Muscle layer of duodenum (tissue), 2 donors: ENCODE data around the gene P4HTM.
"Not testable (repeated sequence)": the region's sequence is repeated elsewhere in the genome, so short reads cannot be mapped to it uniquely, and the experiment has no call there.

Experiments used
- H3K27ac ChIP-seq: one replicate; pipeline ENCODE4 v1.7.0; 2013; ENCODE audit warnings: mild to moderate bottlenecking, low read length
- H3K27me3 ChIP-seq: one replicate; pipeline ENCODE4 v1.7.0; 2013; ENCODE audit warnings: low read depth, mild to moderate bottlenecking, control low read depth, low read length
- H3K36me3 ChIP-seq, 2 donors: one replicate each; pipeline ENCODE4 v1.7.0; 2013; ENCODE audit warnings: low read length in 2 of 2, control low read depth in 1 of 2, mild to moderate bottlenecking in 1 of 2; ENCODE audit not compliant: insufficient read depth in 2 of 2, control insufficient read depth in 1 of 2
- H3K4me1 ChIP-seq, 2 donors: one replicate each; pipeline ENCODE4 v1.7.0; 2013; ENCODE audit warnings: low read length in 2 of 2, mild to moderate bottlenecking in 2 of 2, control low read depth in 1 of 2, moderate library complexity in 1 of 2; ENCODE audit not compliant: insufficient read depth in 2 of 2, control insufficient read depth in 1 of 2
- H3K4me3 ChIP-seq, 2 donors: one replicate each; pipeline ENCODE4 v1.7.0; 2013; ENCODE audit warnings: low read length in 2 of 2, low read depth in 1 of 2, mild to moderate bottlenecking in 1 of 2
- H3K9me3 ChIP-seq, 2 donors: one replicate each; pipeline ENCODE4 v1.7.0; 2013; ENCODE audit warnings: low read length in 2 of 2, control low read depth in 1 of 2, mild to moderate bottlenecking in 1 of 2; ENCODE audit not compliant: control insufficient read depth in 1 of 2
- donor health status: healthy.

Gene P4HTM

DNA sequence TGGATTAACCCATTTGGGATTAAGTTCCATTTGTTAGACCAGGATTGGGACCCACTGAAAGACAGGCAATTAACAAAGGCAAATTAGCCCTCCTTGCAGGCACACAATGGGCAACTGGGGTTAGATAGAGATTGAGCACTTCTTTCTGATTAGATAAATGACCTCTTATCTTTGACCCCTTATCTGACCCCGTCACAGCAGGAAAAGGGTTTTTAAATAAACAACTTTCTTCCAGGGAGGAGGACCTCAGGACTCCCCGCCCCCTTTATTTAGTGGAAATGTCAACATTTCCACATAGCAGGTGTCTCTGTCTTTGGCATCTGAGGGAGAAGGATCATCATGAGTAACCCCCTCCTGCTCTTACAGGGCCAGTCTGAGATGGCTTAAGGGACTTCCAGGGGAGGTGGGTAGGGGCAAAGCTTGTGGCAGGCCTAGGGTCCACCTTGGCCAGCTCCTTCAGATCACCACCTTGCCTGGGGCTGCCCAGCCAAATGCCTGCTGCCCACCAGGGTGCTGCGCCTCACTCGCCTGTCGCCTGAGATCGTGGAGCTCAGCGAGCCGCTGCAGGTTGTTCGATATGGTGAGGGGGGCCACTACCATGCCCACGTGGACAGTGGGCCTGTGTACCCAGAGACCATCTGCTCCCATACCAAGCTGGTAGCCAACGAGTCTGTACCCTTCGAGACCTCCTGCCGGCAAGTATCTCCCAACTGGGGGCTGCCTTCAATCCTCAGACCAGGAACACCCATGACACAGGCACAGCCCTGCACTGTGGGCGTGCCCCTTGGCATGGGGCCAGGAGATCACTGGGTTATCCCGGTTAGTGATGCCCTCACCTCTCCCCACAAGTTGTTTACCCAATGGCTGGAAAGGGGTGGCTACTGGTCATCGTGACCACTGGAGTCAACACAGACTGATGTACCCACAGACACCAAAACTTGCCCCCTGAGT is 14.6 kb downstream of the P4HTM start:
- Histone ChIP-seq H3K4me1 (peaks cover 0 to 21% of the 10 kb centered on the region in 2 donors), H3K36me3 (no peaks in the 10 kb centered on the region), H3K27ac (no peak overlapping the region), H3K4me3 (no peak overlapping the region), H3K9me3 (no peaks in the 10 kb centered on the region), H3K27me3 (no peaks in the 10 kb centered on the region)

DNA sequence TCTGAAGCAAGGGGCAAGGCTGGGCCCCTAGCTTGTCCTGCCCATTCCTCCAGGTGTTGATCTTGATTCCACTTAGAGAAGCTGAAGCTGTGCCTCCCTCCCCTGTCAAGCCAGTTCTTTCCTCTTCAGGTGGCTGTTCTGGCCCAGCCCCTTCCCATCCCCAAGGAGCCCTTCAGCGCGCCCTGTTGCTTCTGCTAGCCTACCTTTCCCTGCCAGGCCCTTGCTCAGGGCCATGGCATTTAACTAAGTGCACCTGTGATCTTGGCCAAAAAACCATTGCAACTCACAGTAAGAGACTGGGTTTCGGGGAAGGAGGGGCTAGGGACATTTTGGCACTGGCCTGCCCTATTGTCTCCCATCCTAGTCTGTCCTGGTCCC is 15.3 kb downstream of the P4HTM start:
- Histone ChIP-seq H3K27ac (no peak overlapping the region), H3K4me1 (peaks cover 0 to 21% of the 10 kb centered on the region in 2 donors), H3K4me3 (no peak overlapping the region), H3K27me3 (no peaks in the 10 kb centered on the region), H3K9me3 (no peaks in the 10 kb centered on the region), H3K36me3 (no peaks in the 10 kb centered on the region)

DNA sequence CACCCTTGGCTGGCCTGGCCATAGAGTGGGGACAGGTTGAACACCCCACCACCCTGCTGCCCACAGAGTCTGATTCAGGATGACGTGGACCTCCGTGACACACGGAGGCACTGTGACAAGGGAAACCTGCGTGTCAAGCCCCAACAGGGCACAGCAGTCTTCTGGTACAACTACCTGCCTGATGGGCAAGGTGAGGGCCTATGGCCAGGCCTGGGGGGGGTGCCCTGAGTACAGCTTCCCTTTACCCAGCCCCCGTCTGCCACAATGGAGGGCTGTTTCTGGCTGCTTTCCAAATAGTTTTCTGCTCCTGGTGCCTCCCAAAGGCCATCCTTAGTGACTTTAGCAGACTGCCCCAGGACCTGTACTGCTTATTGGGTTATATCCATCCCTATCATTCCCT is 16.0 kb downstream of the P4HTM start:
- Histone ChIP-seq H3K9me3 (no peaks in the 10 kb centered on the region), H3K36me3 (no peaks in the 10 kb centered on the region), H3K4me3 (peak overlapping the region; percentile 77 to 87), H3K27me3 (no peaks in the 10 kb centered on the region), H3K27ac (no peak overlapping the region), H3K4me1 (peaks cover 0 to 21% of the 10 kb centered on the region in 2 donors)

DNA sequence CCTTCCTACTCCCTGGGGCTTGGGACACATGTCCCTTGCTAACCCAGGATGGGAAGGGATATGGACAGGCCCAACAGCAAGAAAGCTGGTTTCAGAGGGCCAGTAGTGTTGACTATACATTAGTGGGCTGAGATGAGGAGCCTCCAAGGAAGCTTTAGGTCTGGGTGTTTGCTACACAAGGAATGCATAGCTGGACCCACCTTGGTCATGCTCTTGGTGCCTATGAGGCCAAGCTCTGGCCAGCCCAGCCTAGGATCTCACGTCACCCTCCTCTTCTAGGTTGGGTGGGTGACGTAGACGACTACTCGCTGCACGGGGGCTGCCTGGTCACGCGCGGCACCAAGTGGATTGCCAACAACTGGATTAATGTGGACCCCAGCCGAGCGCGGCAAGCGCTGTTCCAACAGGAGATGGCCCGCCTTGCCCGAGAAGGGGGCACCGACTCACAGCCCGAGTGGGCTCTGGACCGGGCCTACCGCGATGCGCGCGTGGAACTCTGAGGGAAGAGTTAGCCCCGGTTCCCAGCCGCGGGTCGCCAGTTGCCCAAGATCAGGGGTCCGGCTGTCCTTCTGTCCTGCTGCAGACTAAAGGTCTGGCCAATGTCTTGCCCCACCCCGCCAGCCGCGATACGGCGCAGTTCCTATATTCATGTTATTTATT is 16.5 kb downstream of the P4HTM start:
- H3K9me3 ChIP-seq: no peaks in the 10 kb centered on the region
- H3K27me3 ChIP-seq: no peaks in the 10 kb centered on the region
- H3K36me3 ChIP-seq: peaks cover 3 to 4% of the 10 kb centered on the region in 2 donors
- peak overlapping the region; percentile 95 for H3K27ac ChIP-seq
- peaks cover 0 to 21% of the 10 kb centered on the region in 2 donors for H3K4me1 ChIP-seq
- H3K4me3 ChIP-seq: peak overlapping the region; percentile 77 to 87

DNA sequence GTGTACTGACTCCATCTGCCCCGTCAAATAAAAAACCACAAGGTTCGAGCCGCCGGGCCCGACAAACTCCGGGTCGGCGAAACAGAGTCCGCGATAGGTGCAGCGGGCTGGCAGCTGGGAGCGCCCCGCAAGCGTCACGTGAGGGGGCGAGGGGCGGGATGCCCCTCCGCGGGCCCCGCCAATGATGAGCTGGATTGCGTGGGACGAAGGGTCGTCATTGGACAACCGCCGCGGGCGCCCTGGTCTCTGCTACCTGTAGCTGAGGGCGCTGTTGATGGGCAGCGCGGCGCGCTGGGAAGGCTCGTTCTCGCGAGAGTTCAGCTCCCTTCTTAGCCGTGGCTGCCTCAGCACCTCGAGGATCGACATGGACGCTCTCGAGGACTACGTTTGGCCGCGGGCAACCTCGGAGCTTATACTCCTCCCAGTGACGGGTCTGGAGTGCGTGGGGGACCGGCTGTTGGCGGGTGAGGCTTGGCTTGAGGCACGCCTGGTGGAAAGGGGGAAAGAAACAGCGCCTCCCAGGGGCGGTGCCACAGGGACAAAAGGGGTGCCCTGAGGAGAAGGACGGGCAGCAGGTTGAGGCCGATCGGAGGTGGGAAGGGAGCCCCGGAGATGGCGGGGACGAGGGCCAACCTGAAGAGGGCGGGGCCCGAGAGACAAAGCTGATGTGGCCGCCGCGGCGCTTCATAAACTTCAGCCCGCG is 17.2 kb downstream of the P4HTM start, which contains the start of gene WDR6:
Gene WDR6, plus strand, starts transcription at position 324 of the 703 bp plus-strand sequence. Its CDS starts 41 bp downstream, at position 365.
- Histone ChIP-seq H3K4me1 (peaks cover 0 to 24% of the 10 kb centered on the region in 2 donors), H3K27ac (peak within 1 kb of the TSS; percentile 95), H3K27me3 (no peaks in the 10 kb centered on the region), H3K9me3 (no peaks in the 10 kb centered on the region), H3K36me3 (peaks cover 10% of the 10 kb centered on the region in 2 donors), H3K4me3 (peak within 1 kb of the TSS; percentile 77 to 87)

DNA sequence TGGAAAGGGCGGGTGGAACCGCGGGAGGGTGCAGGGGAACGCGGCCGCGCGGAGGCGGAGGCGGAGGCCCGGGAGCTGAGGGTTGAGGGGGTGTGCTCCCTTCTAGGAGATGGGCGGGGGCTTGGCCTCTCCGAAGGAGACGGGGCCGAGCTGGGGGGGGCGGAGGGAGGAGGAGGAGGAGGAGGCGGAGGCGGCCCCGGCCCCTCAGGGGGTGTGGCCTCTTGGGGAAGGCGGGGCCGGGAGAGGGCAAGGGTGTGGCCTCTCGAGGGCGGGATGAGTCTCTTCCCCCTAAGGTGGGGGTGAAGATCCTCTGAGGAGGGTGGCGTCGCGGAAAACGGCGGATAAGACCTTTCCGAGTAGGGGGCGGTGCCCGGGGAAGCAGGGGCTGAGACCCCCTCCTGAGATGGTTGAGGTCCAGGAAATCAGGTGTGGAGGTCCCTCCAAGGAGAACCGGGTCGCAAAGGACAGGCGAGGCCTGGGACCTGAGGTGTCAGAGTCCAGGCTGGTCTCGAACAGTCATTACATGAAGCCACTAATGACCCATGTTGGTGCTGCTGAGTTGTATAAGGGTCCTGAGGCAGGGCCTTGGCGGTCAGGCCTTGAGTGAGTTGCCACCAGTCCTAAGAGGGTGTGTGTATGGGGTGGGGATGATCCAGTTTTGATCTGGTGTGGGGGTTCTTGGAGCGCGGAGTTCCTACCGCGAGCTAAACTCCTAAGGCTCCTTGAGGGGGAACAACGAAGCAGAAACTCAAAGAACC is 17.9 kb downstream of the P4HTM start:
- Histone ChIP-seq H3K9me3 (no peaks in the 10 kb centered on the region), H3K36me3 (peaks cover 11 to 18% of the 10 kb centered on the region in 2 donors), H3K4me3 (peak overlapping the region; percentile 77 to 87), H3K4me1 (peaks cover 0 to 31% of the 10 kb centered on the region in 2 donors), H3K27ac (peak overlapping the region; percentile 95), H3K27me3 (no peaks in the 10 kb centered on the region)

DNA sequence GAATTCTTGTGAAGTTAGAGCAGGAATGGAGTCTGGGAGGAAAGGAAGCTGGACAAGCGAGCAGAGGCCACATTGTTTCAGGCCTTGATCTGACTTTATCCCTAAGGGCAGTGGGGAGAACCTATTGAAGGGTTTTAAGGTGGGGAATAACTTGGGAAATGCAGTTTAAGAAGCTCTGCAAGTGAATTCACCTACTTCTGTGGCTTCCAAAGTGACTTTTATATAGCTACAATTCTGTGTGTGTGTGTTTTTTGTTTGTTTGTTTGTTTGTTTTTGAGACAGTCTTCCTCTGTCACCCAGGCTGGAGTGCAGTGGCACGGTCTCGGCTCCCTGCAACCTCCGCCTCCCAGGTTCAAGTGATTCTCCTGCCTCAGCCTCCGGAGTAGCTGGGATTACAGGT is 18.6 kb downstream of the P4HTM start:
- H3K4me1 ChIP-seq: peaks cover 0 to 33% of the 10 kb centered on the region in 2 donors
- H3K27ac ChIP-seq: peak overlapping the region; percentile 75
- not testable (repeated sequence) for H3K9me3 ChIP-seq, H3K27me3 ChIP-seq
- H3K36me3 ChIP-seq: peaks cover 11 to 23% of the 10 kb centered on the region in 2 donors
- H3K4me3 ChIP-seq: peak overlapping the region; percentile 77 to 87

DNA sequence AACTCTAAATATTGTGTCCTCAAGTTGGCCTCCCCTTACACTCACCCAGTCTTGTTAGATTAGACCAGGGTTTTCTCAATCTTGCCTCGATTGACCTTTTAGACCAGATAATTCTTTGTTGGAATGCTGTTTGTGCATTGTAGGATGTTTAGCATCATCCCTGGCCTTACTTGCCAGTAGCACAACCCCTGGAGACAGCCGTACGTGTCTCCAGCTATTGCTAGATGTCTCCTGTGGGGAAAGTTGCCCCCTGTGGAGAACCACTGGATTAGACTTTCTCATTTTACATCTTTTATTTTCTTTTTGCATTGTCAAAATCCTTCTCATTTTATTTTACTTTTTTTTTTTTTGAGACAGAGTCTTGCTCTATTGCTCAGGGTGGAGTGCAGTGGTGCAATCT is 19.4 kb downstream of the P4HTM start:
- no peak overlapping the region for H3K27ac ChIP-seq
- H3K4me1 ChIP-seq: peaks cover 0 to 33% of the 10 kb centered on the region in 2 donors
- H3K9me3 ChIP-seq: no peaks in the 10 kb centered on the region
- peaks cover 13 to 31% of the 10 kb centered on the region in 2 donors for H3K36me3 ChIP-seq
- no peaks in the 10 kb centered on the region for H3K27me3 ChIP-seq
- H3K4me3 ChIP-seq: no peak overlapping the region

DNA sequence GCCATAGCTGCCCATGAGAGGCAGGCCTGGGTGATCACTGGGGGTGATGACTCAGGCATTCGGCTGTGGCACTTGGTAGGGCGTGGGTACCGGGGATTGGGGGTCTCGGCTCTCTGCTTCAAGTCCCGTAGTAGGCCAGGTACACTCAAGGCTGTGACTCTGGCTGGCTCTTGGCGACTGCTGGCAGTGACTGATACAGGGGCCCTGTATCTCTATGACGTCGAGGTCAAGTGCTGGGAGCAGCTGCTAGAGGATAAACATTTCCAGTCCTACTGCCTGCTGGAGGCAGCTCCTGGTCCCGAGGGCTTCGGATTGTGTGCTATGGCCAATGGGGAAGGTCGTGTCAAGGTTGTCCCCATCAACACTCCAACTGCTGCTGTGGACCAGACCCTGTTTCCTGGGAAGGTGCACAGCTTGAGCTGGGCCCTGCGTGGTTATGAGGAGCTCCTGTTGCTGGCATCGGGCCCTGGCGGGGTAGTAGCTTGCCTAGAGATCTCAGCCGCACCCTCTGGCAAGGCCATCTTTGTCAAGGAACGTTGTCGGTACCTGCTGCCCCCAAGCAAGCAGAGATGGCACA is 22.5 kb downstream of the P4HTM start:
- Histone ChIP-seq H3K4me1 (peaks cover 3 to 30% of the 10 kb centered on the region in 2 donors), H3K4me3 (no peak overlapping the region), H3K27me3 (no peaks in the 10 kb centered on the region), H3K9me3 (no peaks in the 10 kb centered on the region), H3K27ac (no peak overlapping the region), H3K36me3 (peaks cover 35 to 53% of the 10 kb centered on the region in 2 donors)

DNA sequence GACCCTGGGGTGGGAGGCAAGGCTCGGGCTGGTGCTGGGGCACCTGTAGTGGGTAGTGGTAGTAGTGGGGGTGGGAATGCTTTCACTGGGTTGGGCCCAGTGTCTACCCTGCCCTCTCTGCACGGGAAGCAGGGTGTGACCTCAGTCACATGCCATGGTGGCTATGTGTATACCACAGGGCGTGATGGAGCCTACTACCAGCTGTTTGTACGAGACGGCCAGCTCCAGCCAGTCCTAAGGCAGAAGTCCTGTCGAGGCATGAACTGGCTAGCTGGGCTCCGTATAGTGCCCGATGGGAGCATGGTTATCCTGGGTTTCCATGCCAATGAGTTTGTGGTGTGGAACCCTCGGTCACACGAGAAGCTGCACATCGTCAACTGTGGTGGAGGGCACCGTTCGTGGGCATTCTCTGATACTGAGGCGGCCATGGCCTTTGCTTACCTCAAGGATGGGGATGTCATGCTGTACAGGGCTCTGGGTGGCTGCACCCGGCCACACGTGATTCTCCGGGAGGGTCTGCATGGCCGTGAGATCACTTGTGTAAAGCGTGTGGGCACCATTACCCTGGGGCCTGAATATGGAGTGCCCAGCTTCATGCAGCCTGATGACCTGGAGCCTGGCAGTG is 23.2 kb downstream of the P4HTM start:
- Histone ChIP-seq H3K9me3 (no peaks in the 10 kb centered on the region), H3K36me3 (peaks cover 35 to 53% of the 10 kb centered on the region in 2 donors), H3K4me1 (peaks cover 4 to 29% of the 10 kb centered on the region in 2 donors), H3K27me3 (no peaks in the 10 kb centered on the region), H3K4me3 (no peak overlapping the region), H3K27ac (no peak overlapping the region)
